SH-SY5Y (cell line): Measurements from ENCODE around the gene SLC48A1.

Experiments used
- GATA2 ChIP-seq: IDR thresholded peaks from 2 replicates; pipeline ENCODE4 v1.6.1; 2011; ENCODE audit warnings: mild to moderate bottlenecking, low read depth, low read length
- GATA3 ChIP-seq: IDR thresholded peaks from 2 replicates; pipeline ENCODE4 v1.6.1; 2011; ENCODE audit warnings: low read depth, mild to moderate bottlenecking, low read length, moderate library complexity

- TF ChIP-seq GATA2: no peak
- no peak for TF ChIP-seq GATA3
Measured at GRCh38 chr12:47734725-47735480, 38.1 kb upstream of the SLC48A1 start.
